Neural cell (in vitro differentiated cells): ENCODE data around the gene DHRS1. TPM values are rescaled to one million over a fixed set of nuclear protein-coding genes. Genes with fewer than 3 reads are reported as not detected.

Experiments
- H2AFZ ChIP-seq: fragments of 200-600, 300-800 bp; sonication (generic), shearing (Covaris generic); 2 replicates; pipeline ENCODE4 v1.6.0; 2014; ENCODE audit warnings: low read depth, mild to moderate bottlenecking, antibody characterized with exemption, low read length, moderate library complexity
- H3F3A ChIP-seq: fragments of 200-600 bp; shearing (Covaris generic); 2 replicates; pipeline ENCODE4 v1.6.1; 2016; ENCODE audit warnings: mild to moderate bottlenecking, moderate library complexity, mixed read lengths, antibody characterized with exemption, low read length; ENCODE audit not compliant: insufficient read depth, poor library complexity, severe bottlenecking
- H3K27ac ChIP-seq: fragments of 200-600, 300-800 bp; sonication (generic), shearing (Covaris generic); 2 replicates; pipeline ENCODE4 v1.5.1; 2014; ENCODE audit warnings: mild to moderate bottlenecking, low read length, moderate library complexity
- H3K27me3 ChIP-seq: fragments of 300-800, 200-600 bp; sonication (generic), shearing (Covaris generic); 2 replicates; pipeline ENCODE4 v1.6.0; 2014; ENCODE audit warnings: mild to moderate bottlenecking, low read depth, low read length, moderate library complexity; ENCODE audit not compliant: insufficient read depth
- H3K36me3 ChIP-seq: fragments of 300-800, 200-600 bp; sonication (generic), shearing (Covaris generic); 2 replicates; pipeline ENCODE4 v1.5.1; 2014; ENCODE audit warnings: mild to moderate bottlenecking, antibody characterized with exemption, low read length, moderate library complexity; ENCODE audit not compliant: insufficient read depth
- H3K4me2 ChIP-seq: fragments of 300-800, 200-600 bp; sonication (generic), shearing (Covaris generic); 2 replicates; pipeline ENCODE4 v1.6.0; 2014; ENCODE audit warnings: mild to moderate bottlenecking, low read length
- H3K4me3 ChIP-seq: fragments of 300-800, 200-600 bp; sonication (generic), shearing (Covaris generic); 2 replicates; pipeline ENCODE4 v1.5.1; 2014; ENCODE audit warnings: mild to moderate bottlenecking, low read length, moderate library complexity
- H3K79me2 ChIP-seq: fragments of 200-600 bp; shearing (Covaris generic); replicated peaks from 2 replicates; pipeline ENCODE4 v1.6.0; 2014; ENCODE audit warnings: mild to moderate bottlenecking, low read length, moderate library complexity; ENCODE audit not compliant: insufficient read depth
- H3K9ac ChIP-seq: fragments of 300-800, 200-600 bp; sonication (generic), shearing (Covaris generic); 2 replicates; pipeline ENCODE4 v1.6.1; 2016; ENCODE audit warnings: mild to moderate bottlenecking, low read length, mixed read lengths
- H3K9me2 ChIP-seq: fragments of 200-600 bp; shearing (Covaris generic); 2 replicates; pipeline ENCODE4 v1.6.1; 2016; ENCODE audit warnings: mild to moderate bottlenecking, low read length, mixed read lengths; ENCODE audit not compliant: insufficient read depth
- H3K9me3 ChIP-seq: fragments of 200-600, 300-800 bp; sonication (generic), shearing (Covaris generic); 2 replicates; pipeline ENCODE4 v1.6.1; 2016; ENCODE audit warnings: mild to moderate bottlenecking, mixed run types, low read length, moderate library complexity, mixed read lengths
- H4K20me1 ChIP-seq: fragments of 200-600 bp; shearing (Covaris generic); 2 replicates; pipeline ENCODE4 v1.6.1; 2016; ENCODE audit warnings: mild to moderate bottlenecking, mixed run types; ENCODE audit not compliant: insufficient read depth
- EP300 ChIP-seq: fragments of 450-650 bp; conservative IDR thresholded peaks from 2 replicates; pipeline ENCODE4 v1.6.1; 2014; ENCODE audit warnings: antibody characterized with exemption, mild to moderate bottlenecking, moderate library complexity; ENCODE audit not compliant: poor library complexity, severe bottlenecking
- EZH2 ChIP-seq: fragments of 200-600, 300-800 bp; shearing (Covaris generic), sonication (generic); IDR thresholded peaks from 2 replicates; pipeline ENCODE4 v1.6.1; 2014; ENCODE audit warnings: antibody characterized with exemption, low read length, borderline replicate concordance, mild to moderate bottlenecking; ENCODE audit not compliant: insufficient read depth, poor library complexity, severe bottlenecking
- MXI1 ChIP-seq: fragments of 450-650 bp; conservative IDR thresholded peaks from 2 replicates; pipeline ENCODE4 v1.6.1; 2014; ENCODE audit warnings: antibody characterized with exemption, mild to moderate bottlenecking; ENCODE audit not compliant: poor library complexity, severe bottlenecking
- POLR2AphosphoS5 ChIP-seq: IDR thresholded peaks from 2 replicates; pipeline ENCODE4 v1.6.1; 2012
- RAD21 ChIP-seq: fragments of 450-650 bp; conservative IDR thresholded peaks from 2 replicates; pipeline ENCODE4 v1.6.1; 2014; ENCODE audit warnings: antibody characterized with exemption, mild to moderate bottlenecking, moderate library complexity
- SMC3 ChIP-seq: fragments of 450-650 bp; conservative IDR thresholded peaks from 2 replicates; pipeline ENCODE4 v1.6.1; 2014; ENCODE audit warnings: antibody characterized with exemption, mild to moderate bottlenecking, moderate library complexity; ENCODE audit not compliant: poor library complexity
- TAF1 ChIP-seq: IDR thresholded peaks from 2 replicates; pipeline ENCODE4 v1.6.1; 2012; ENCODE audit warnings: low read depth
- polyA plus RNA-seq: library from polyadenylated mRNA; depleted of rRNA; stranded (reverse); fragments of >200 nt; gene quantifications from 2 replicates; pipeline ENCODE4 v1.2.3, GENCODE V29; 2014
- TF ChIP-seq, protein P1 (sequence below): IDR thresholded peaks from 2 replicates; pipeline ENCODE4 v1.6.1; 2012; ENCODE audit warnings: borderline replicate concordance
- TF ChIP-seq, protein P2 (sequence below): fragments of 450-650 bp; IDR thresholded peaks from 2 replicates; pipeline ENCODE4 v1.5.1; 2014; ENCODE audit warnings: antibody characterized with exemption, mild to moderate bottlenecking, moderate library complexity; ENCODE audit not compliant: poor library complexity, severe bottlenecking

Gene DHRS1
- polyA plus RNA-seq, 1 donor from 2014 or later, result 6.9 TPM

DNA sequence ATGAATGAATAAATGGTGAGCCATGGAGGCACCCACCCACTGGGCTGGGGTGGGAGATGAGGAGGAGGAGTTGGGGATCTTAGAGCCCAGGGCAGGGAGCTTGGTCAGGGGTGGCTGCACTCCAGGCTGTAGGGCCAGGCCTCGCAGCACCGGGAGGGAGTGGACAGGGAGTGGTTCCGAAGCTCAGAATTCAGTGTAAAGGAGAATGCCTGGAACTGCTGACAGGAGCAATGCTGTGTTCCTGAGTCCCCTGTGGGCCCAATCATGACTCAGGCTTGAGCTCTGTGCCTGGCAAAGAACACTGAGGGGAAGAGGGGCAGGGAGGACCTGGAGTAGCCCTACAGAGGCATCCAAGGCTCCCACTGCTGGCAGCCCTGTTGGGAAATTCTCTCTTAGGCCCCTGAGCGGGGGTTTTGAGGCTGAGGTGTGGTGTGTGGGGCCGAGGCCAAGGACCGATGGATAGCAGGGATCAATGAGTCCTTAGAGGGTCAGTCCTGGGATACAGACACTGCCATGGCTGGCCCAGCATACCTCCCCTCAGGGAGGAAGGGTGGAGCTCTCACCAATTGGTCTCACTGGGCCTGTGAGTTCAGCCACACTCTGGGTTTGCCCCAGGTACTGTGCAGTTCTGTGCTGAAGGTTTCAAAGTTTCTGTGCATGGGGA is 18.7 kb downstream of the DHRS1 start:
- TF ChIP-seq SMC3 (no peak), EZH2 (no peak), POLR2AphosphoS5 (no peak), TAF1 (no peak), EP300 (no peak), RAD21 (no peak), MXI1 (no peak)
- TF ChIP-seq, protein P1, sequence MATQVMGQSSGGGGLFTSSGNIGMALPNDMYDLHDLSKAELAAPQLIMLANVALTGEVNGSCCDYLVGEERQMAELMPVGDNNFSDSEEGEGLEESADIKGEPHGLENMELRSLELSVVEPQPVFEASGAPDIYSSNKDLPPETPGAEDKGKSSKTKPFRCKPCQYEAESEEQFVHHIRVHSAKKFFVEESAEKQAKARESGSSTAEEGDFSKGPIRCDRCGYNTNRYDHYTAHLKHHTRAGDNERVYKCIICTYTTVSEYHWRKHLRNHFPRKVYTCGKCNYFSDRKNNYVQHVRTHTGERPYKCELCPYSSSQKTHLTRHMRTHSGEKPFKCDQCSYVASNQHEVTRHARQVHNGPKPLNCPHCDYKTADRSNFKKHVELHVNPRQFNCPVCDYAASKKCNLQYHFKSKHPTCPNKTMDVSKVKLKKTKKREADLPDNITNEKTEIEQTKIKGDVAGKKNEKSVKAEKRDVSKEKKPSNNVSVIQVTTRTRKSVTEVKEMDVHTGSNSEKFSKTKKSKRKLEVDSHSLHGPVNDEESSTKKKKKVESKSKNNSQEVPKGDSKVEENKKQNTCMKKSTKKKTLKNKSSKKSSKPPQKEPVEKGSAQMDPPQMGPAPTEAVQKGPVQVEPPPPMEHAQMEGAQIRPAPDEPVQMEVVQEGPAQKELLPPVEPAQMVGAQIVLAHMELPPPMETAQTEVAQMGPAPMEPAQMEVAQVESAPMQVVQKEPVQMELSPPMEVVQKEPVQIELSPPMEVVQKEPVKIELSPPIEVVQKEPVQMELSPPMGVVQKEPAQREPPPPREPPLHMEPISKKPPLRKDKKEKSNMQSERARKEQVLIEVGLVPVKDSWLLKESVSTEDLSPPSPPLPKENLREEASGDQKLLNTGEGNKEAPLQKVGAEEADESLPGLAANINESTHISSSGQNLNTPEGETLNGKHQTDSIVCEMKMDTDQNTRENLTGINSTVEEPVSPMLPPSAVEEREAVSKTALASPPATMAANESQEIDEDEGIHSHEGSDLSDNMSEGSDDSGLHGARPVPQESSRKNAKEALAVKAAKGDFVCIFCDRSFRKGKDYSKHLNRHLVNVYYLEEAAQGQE, result no peak
- TF ChIP-seq, protein P2, sequence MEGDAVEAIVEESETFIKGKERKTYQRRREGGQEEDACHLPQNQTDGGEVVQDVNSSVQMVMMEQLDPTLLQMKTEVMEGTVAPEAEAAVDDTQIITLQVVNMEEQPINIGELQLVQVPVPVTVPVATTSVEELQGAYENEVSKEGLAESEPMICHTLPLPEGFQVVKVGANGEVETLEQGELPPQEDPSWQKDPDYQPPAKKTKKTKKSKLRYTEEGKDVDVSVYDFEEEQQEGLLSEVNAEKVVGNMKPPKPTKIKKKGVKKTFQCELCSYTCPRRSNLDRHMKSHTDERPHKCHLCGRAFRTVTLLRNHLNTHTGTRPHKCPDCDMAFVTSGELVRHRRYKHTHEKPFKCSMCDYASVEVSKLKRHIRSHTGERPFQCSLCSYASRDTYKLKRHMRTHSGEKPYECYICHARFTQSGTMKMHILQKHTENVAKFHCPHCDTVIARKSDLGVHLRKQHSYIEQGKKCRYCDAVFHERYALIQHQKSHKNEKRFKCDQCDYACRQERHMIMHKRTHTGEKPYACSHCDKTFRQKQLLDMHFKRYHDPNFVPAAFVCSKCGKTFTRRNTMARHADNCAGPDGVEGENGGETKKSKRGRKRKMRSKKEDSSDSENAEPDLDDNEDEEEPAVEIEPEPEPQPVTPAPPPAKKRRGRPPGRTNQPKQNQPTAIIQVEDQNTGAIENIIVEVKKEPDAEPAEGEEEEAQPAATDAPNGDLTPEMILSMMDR, result no peak
- Histone ChIP-seq H3K27me3 (no peaks in the 10 kb centered on the region), H2AFZ (no peak overlapping the region), H3K4me3 (no peak overlapping the region), H3K9ac (no peak overlapping the region), H3K79me2 (no peaks in the 10 kb centered on the region), H3K9me2 (no peaks in the 10 kb centered on the region), H3K9me3 (no peaks in the 10 kb centered on the region), H4K20me1 (no peaks in the 10 kb centered on the region), H3K36me3 (no peaks in the 10 kb centered on the region), H3F3A (no peaks in the 10 kb centered on the region), H3K4me2 (no peak overlapping the region), H3K27ac (no peak overlapping the region)

DNA sequence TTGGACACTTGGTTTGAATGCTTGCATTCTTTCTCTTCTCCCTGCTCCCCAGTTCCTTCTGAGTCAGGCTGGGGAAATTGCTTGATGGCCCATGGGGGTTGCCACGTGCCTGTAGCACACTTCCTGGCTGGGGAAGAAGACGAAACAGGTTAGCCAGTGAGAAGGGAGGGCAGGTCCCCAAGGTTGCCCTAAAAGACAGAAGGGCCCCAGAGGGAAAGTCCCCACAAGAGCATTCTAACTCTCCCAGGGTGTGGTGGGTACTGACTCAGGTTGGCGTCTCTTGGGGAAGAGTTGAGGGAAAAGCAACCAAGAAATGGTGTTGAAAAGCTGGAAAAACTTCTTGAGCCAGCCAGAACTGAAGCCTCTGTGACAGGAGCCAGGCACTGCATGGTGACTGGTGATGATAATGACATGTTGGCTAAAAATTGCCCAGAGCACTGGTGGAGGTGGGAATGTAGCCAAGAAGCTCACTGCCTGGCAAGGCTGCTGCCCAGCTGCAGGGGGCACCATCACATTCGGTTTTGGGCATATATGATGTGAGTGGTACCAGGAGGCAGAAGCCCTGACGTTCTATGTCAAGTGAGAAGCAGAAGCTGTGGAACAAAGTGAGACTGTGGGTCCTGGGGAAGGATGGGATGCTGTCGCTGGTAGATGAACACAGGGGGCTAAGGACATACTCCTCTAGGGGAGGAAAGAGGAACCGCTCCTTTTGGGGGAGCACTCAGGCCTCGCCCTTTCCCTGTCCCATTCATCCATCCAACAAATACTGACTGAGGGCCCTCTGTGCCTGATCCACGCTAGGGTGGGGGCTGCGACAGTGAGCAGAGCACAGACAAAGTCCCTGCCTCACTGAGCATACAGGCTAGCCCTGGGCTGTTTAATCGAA is 20.0 kb downstream of the DHRS1 start:
- no peak overlapping the region for H3K9ac ChIP-seq
- TF ChIP-seq, protein P2, result no peak
- TF ChIP-seq, protein P1, result no peak
- no peak for TF ChIP-seq RAD21
- no peak for TF ChIP-seq TAF1
- no peaks in the 10 kb centered on the region for H4K20me1 ChIP-seq
- no peak overlapping the region for H2AFZ ChIP-seq
- H3F3A ChIP-seq, result no peaks in the 10 kb centered on the region
- no peaks in the 10 kb centered on the region for H3K9me2 ChIP-seq
- H3K79me2 ChIP-seq, result no peaks in the 10 kb centered on the region
- H3K36me3 ChIP-seq, result no peaks in the 10 kb centered on the region
- no peaks in the 10 kb centered on the region for H3K27me3 ChIP-seq
- H3K27ac ChIP-seq, result no peak overlapping the region
- no peak overlapping the region for H3K4me3 ChIP-seq
- H3K4me2 ChIP-seq, result no peak overlapping the region
- no peaks in the 10 kb centered on the region for H3K9me3 ChIP-seq
